Measurements from ENCODE around the gene SUPT3H. TPM values are rescaled to one million over a fixed set of nuclear protein-coding genes. Genes with fewer than 3 reads are reported as not detected.

SUPT3H gene
- polyA plus RNA-seq, 3 donors = 2.4 to 3.5 (median 2.5) TPM

DNA sequence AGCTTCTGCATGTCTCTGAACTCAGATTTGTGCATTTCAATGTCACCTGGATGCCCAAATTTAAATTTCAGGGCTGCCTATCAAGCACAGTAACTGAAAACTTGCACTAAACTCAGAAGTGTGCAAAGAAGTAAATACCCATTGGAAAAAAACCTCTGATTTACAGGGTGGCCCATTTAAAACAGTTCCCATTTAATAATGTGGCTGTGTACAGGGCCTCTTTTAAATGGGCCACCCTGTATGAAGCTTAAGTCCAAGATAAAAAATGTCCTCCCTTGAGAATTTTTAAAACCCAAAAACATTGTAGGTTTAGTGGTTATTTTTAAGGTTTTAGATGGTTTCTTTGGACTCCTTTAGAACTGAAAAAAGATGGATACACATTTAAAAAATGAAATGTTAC, 251.7 kb downstream of the SUPT3H start:
- Histone ChIP-seq H3K27ac (ENCODE audit: low read depth in 1 of 2, low read length in 2 of 2) (no peak overlapping the region), H3K9ac (ENCODE audit: insufficient read depth, low read length, poor library complexity, severe bottlenecking) (no peak overlapping the region), H4K20me1 (ENCODE audit: insufficient read depth, low read length) (no peaks in the 10 kb centered on the region), H3K27me3 (ENCODE audit: control insufficient read depth in 2 of 2, insufficient read depth in 2 of 2, low read length in 2 of 2) (no peaks in the 10 kb centered on the region), H3K4me2 (replicated peaks; ENCODE audit: extremely low read depth, low read length, poor library complexity, severe bottlenecking) (no peak overlapping the region), H3K4me1 (ENCODE audit: control insufficient read depth in 1 of 2, insufficient read depth in 2 of 2, low read length in 2 of 2) (no peaks in the 10 kb centered on the region), H2AFZ (ENCODE audit: insufficient read depth, low read depth, low read length, poor library complexity, severe bottlenecking) (no peak overlapping the region), H3K79me2 (ENCODE audit: insufficient read depth, low read length) (no peaks in the 10 kb centered on the region), H3K36me3 (replicated peaks in 1 of 2; ENCODE audit: control insufficient read depth in 1 of 2, insufficient read depth in 2 of 2, low read length in 2 of 2) (no peaks in the 10 kb centered on the region), H3K4me3 (replicated peaks in 1 of 3; ENCODE audit: low read depth in 2 of 3, low read length in 3 of 3) (no peak overlapping the region), H3K9me3 (replicated peaks in 1 of 2; ENCODE audit: control insufficient read depth in 1 of 2, insufficient read depth in 1 of 2, low read length in 2 of 2) (no peaks in the 10 kb centered on the region)
- intact Hi-C loops (cut with micrococcal nuclease) = no loop called here
- H3K27ac Mint-ChIP-seq = no peak overlapping the region
- no peak for DNase-seq
- H3K4me3 Mint-ChIP-seq = no peak overlapping the region
- H3K4me1 Mint-ChIP-seq = no peaks in the 10 kb centered on the region
- no peaks in the 10 kb centered on the region for H3K9me3 Mint-ChIP-seq
- peaks cover 0 to 2% (median 0%) of the 10 kb centered on the region in 3 donors for H3K27me3 Mint-ChIP-seq (ENCODE audit: low read depth in 3 of 3)
- TF ChIP-seq CTCF (IDR thresholded peaks at IDR 0.05) = no peak
- H3K36me3 Mint-ChIP-seq = no peaks in the 10 kb centered on the region

GRCh38 chr6:45123023-45123422, 254.7 kb downstream of the SUPT3H start:
- no peaks in the 10 kb centered on the region for H3K27me3 ChIP-seq (ENCODE audit: control insufficient read depth in 2 of 2, insufficient read depth in 2 of 2, low read length in 2 of 2)
- H3K9me3 Mint-ChIP-seq = no peaks in the 10 kb centered on the region
- H2AFZ ChIP-seq (ENCODE audit: insufficient read depth, low read depth, low read length, poor library complexity, severe bottlenecking) = no peak overlapping the region
- no peak overlapping the region for H3K27ac Mint-ChIP-seq
- no peaks in the 10 kb centered on the region for H3K36me3 Mint-ChIP-seq
- H3K27ac ChIP-seq (ENCODE audit: low read depth in 1 of 2, low read length in 2 of 2) = no peak overlapping the region
- no peak overlapping the region for H3K4me2 ChIP-seq (replicated peaks; ENCODE audit: extremely low read depth, low read length, poor library complexity, severe bottlenecking)
- no peaks in the 10 kb centered on the region for H3K9me3 ChIP-seq (replicated peaks in 1 of 2; ENCODE audit: control insufficient read depth in 1 of 2, insufficient read depth in 1 of 2, low read length in 2 of 2)
- no peak for TF ChIP-seq CTCF (IDR thresholded peaks at IDR 0.05)
- H3K4me3 Mint-ChIP-seq = no peak overlapping the region
- H3K4me1 Mint-ChIP-seq = no peaks in the 10 kb centered on the region
- no peak overlapping the region for H3K9ac ChIP-seq (ENCODE audit: insufficient read depth, low read length, poor library complexity, severe bottlenecking)
- H4K20me1 ChIP-seq (ENCODE audit: insufficient read depth, low read length) = no peaks in the 10 kb centered on the region
- no CpG with 5 or more reads among the region's 1 CpG for WGBS (ENCODE audit: insufficient coverage)
- H3K4me1 ChIP-seq (ENCODE audit: control insufficient read depth in 1 of 2, insufficient read depth in 2 of 2, low read length in 2 of 2) = no peaks in the 10 kb centered on the region
- H3K79me2 ChIP-seq (ENCODE audit: insufficient read depth, low read length) = no peaks in the 10 kb centered on the region
- DNase-seq = no peak
- intact Hi-C loops (cut with micrococcal nuclease) = no loop called here
- no peaks in the 10 kb centered on the region for H3K27me3 Mint-ChIP-seq (ENCODE audit: low read depth in 3 of 3)
- H3K4me3 ChIP-seq (replicated peaks in 1 of 3; ENCODE audit: low read depth in 2 of 3, low read length in 3 of 3) = no peak overlapping the region
- no peaks in the 10 kb centered on the region for H3K36me3 ChIP-seq (replicated peaks in 1 of 2; ENCODE audit: control insufficient read depth in 1 of 2, insufficient read depth in 2 of 2, low read length in 2 of 2)
